ENCODE results near the gene STOX2. TPM values are rescaled to one million over a fixed set of nuclear protein-coding genes. Genes with fewer than 3 reads are reported as not detected.

The STOX2 gene
- polyA plus RNA-seq, 1 of the 3 experiments (the other 2 are of a cell fraction): 0.16 TPM

DNA sequence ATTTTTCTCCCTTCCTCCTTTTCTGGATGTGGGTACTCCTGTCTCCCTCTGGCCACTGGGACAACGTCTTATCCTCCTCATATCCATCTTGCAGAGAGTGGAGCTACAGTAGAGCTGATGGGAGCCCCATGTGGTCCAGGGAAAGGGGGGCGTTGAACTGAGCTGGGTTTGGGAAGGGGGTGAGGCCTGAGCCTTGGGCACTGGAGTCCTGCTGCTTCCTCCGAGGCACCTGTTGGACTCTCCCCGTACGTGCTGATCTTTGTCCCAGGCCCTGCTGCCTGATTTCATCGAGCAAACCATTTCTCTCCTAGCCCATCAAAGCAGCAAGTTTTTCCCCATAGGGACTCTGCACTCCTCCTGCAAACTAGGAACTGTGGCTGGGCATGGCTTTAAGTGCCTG is 94.3 kb downstream of the STOX2 start:
- no peak overlapping the region for H3K9ac ChIP-seq
- DNase-seq: no peak
- no peak overlapping the region for H3K4me2 ChIP-seq
- TF ChIP-seq RFX5 (IDR thresholded peaks at IDR 0.05; ENCODE audit: low read length) (no peak), POLR2AphosphoS5 (IDR thresholded peaks at IDR 0.05; ENCODE audit: low read depth, low read length) (no peak), YY1 (IDR thresholded peaks at IDR 0.05; ENCODE audit: low read depth) (no peak), GATA2 (CRISPR knock-in tag; IDR thresholded peaks at IDR 0.05) (no peak), TCF12 (IDR thresholded peaks at IDR 0.05) (no peak), NFIC (IDR thresholded peaks at IDR 0.05; ENCODE audit: borderline replicate concordance) (no peak), FOXJ3 (CRISPR knock-in tag; IDR thresholded peaks at IDR 0.05) (no peak), JUND (IDR thresholded peaks at IDR 0.05) (no peak), TEAD4 (IDR thresholded peaks at IDR 0.05; ENCODE audit: borderline replicate concordance, insufficient read depth) (no peak), MXI1 (IDR thresholded peaks at IDR 0.05; ENCODE audit: low read depth, low read length) (no peak), RCOR1 (IDR thresholded peaks at IDR 0.05; ENCODE audit: low read length) (no peak), ELF1 (IDR thresholded peaks at IDR 0.05) (no peak), EP300 (IDR thresholded peaks at IDR 0.05; ENCODE audit: borderline replicate concordance in 1 of 2, low read depth in 1 of 2, low read length in 1 of 2) (no peak), NRF1 (IDR thresholded peaks at IDR 0.05; ENCODE audit: low read depth, low read length) (no peak)
- TF ChIP-seq, protein P1, sequence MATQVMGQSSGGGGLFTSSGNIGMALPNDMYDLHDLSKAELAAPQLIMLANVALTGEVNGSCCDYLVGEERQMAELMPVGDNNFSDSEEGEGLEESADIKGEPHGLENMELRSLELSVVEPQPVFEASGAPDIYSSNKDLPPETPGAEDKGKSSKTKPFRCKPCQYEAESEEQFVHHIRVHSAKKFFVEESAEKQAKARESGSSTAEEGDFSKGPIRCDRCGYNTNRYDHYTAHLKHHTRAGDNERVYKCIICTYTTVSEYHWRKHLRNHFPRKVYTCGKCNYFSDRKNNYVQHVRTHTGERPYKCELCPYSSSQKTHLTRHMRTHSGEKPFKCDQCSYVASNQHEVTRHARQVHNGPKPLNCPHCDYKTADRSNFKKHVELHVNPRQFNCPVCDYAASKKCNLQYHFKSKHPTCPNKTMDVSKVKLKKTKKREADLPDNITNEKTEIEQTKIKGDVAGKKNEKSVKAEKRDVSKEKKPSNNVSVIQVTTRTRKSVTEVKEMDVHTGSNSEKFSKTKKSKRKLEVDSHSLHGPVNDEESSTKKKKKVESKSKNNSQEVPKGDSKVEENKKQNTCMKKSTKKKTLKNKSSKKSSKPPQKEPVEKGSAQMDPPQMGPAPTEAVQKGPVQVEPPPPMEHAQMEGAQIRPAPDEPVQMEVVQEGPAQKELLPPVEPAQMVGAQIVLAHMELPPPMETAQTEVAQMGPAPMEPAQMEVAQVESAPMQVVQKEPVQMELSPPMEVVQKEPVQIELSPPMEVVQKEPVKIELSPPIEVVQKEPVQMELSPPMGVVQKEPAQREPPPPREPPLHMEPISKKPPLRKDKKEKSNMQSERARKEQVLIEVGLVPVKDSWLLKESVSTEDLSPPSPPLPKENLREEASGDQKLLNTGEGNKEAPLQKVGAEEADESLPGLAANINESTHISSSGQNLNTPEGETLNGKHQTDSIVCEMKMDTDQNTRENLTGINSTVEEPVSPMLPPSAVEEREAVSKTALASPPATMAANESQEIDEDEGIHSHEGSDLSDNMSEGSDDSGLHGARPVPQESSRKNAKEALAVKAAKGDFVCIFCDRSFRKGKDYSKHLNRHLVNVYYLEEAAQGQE (IDR thresholded peaks at IDR 0.05; ENCODE audit: low read depth, low read length): no peak
- TF ChIP-seq, protein P2, sequence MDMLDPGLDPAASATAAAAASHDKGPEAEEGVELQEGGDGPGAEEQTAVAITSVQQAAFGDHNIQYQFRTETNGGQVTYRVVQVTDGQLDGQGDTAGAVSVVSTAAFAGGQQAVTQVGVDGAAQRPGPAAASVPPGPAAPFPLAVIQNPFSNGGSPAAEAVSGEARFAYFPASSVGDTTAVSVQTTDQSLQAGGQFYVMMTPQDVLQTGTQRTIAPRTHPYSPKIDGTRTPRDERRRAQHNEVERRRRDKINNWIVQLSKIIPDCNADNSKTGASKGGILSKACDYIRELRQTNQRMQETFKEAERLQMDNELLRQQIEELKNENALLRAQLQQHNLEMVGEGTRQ (IDR thresholded peaks at IDR 0.05; ENCODE audit: borderline replicate concordance, low read depth, low read length): no peak
- TF ChIP-seq, protein P3, sequence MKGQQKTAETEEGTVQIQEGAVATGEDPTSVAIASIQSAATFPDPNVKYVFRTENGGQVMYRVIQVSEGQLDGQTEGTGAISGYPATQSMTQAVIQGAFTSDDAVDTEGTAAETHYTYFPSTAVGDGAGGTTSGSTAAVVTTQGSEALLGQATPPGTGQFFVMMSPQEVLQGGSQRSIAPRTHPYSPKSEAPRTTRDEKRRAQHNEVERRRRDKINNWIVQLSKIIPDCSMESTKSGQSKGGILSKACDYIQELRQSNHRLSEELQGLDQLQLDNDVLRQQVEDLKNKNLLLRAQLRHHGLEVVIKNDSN (IDR thresholded peaks at IDR 0.05; ENCODE audit: borderline replicate concordance, low read depth): no peak
- TF ChIP-seq, protein P4, sequence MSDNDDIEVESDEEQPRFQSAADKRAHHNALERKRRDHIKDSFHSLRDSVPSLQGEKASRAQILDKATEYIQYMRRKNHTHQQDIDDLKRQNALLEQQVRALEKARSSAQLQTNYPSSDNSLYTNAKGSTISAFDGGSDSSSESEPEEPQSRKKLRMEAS (IDR thresholded peaks at IDR 0.05; ENCODE audit: low read depth): no peak
- H3K27me3 ChIP-seq (ENCODE audit: insufficient read depth): no peaks in the 10 kb centered on the region
- H3K9me3 ChIP-seq: no peaks in the 10 kb centered on the region
- no peaks in the 10 kb centered on the region for H3K9me2 ChIP-seq
- ChIA-PET POLR2A (no interaction called here), CTCF (interaction anchor here (1.0 kb wide), 2 partner anchors 9 to 12 kb away, joined by 3 read pairs; no protein-coding TSS in a partner anchor)
- no peak overlapping the region for H3K4me3 ChIP-seq (ENCODE audit: low read depth in 2 of 2, low read length in 1 of 2)
- H3K27ac ChIP-seq (ENCODE audit: low read depth in 2 of 2, low read length in 1 of 2): no peak overlapping the region; a peak in 1 of 4 replicates
- no peaks in the 10 kb centered on the region for H3F3A ChIP-seq (replicated peaks; ENCODE audit: insufficient read depth)
- no peaks in the 10 kb centered on the region for H3K36me3 ChIP-seq (replicated peaks in 1 of 2; ENCODE audit: control insufficient read depth in 1 of 2, insufficient read depth in 2 of 2, low read length in 1 of 2)
- H2AFZ ChIP-seq (ENCODE audit: low read depth): no peak overlapping the region
- H3K79me2 ChIP-seq (ENCODE audit: insufficient read depth): no peaks in the 10 kb centered on the region
- 76% methylated on average over 5 of the region's 6 CpGs for WGBS (ENCODE audit: low lambda C conversion rate)
- H4K20me1 ChIP-seq (ENCODE audit: insufficient read depth): no peaks in the 10 kb centered on the region
- H3K4me1 ChIP-seq (ENCODE audit: control insufficient read depth in 1 of 2, insufficient read depth in 2 of 2, low read depth in 1 of 2, low read length in 1 of 2): peaks cover 0 to 7% of the 10 kb centered on the region in 2 experiments; a peak in 2 of 4 replicates

Data from SK-N-SH (cell line).